GM23338 (cell line): ENCODE results near the gene EGR1. TPM values are rescaled to one million over a fixed set of nuclear protein-coding genes. Genes with fewer than 3 reads are reported as not detected.

Experiments
- ATAC-seq: fragments of 200-7000 bp; cut with Tn5 transposase; 3 replicates; pipeline ENCODE4 v1.9.1; 2020
- DNase-seq: peaks from one replicate; pipeline ENCODE4 v3.0.0-alpha.2; 2015; ENCODE audit warnings: low spot score
- H2AFZ ChIP-seq: fragments of 200-600 bp; sonication (generic); 2 replicates; pipeline ENCODE4 v1.8.0; 2016; ENCODE audit warnings: antibody characterized with exemption, mild to moderate bottlenecking, moderate library complexity
- H3F3A ChIP-seq: fragments of 200-600 bp; sonication (generic); replicated peaks from 2 replicates; pipeline ENCODE4 v1.8.0; 2017; ENCODE audit warnings: antibody characterized with exemption, mixed run types, low read depth
- H3K27ac ChIP-seq: fragments of 200-600 bp; sonication (generic); 2 replicates; pipeline ENCODE4 v1.6.1; 2016; ENCODE audit warnings: low read depth
- H3K27me3 ChIP-seq: fragments of 200-600 bp; sonication (generic); 2 replicates; pipeline ENCODE4 v1.8.0; 2016; ENCODE audit warnings: mild to moderate bottlenecking, mixed run types, moderate library complexity; ENCODE audit not compliant: insufficient read depth
- H3K36me3 ChIP-seq: fragments of 200-600 bp; sonication (generic); 2 replicates; pipeline ENCODE4 v1.8.0; 2016; ENCODE audit warnings: mild to moderate bottlenecking; ENCODE audit not compliant: insufficient read depth
- H3K4me1 ChIP-seq: fragments of 200-600 bp; sonication (generic); 2 replicates; pipeline ENCODE4 v1.8.0; 2016; ENCODE audit warnings: mild to moderate bottlenecking, moderate library complexity; ENCODE audit not compliant: insufficient read depth
- H3K4me2 ChIP-seq: fragments of 200-600 bp; sonication (generic); 2 replicates; pipeline ENCODE4 v1.7.1; 2017; ENCODE audit warnings: mixed run types
- H3K4me3 ChIP-seq: fragments of 200-600 bp; sonication (generic); 2 replicates; pipeline ENCODE4 v1.6.1; 2016; ENCODE audit warnings: mixed run types
- H3K79me2 ChIP-seq: fragments of 200-600 bp; sonication (generic); replicated peaks from 2 replicates; pipeline ENCODE4 v1.8.0; 2017; ENCODE audit warnings: mild to moderate bottlenecking; ENCODE audit not compliant: insufficient read depth
- H3K9me2 ChIP-seq: fragments of 200-600 bp; sonication (generic); 2 replicates; pipeline ENCODE4 v1.8.0; 2017; ENCODE audit not compliant: insufficient read depth
- H4K20me1 ChIP-seq: fragments of 200-600 bp; sonication (generic); replicated peaks from 2 replicates; pipeline ENCODE4 v1.8.0; 2017; ENCODE audit warnings: mild to moderate bottlenecking; ENCODE audit not compliant: insufficient read depth
- H3K27ac Mint-ChIP-seq: 2 replicates; pipeline ENCODE4 v1.8.0; 2020; ENCODE audit warnings: inconsistent platforms, mild to moderate bottlenecking, moderate library complexity, mixed read lengths
- H3K27me3 Mint-ChIP-seq: 3 replicates; pipeline ENCODE4 v1.8.0; 2022; ENCODE audit warnings: low read depth, mild to moderate bottlenecking, moderate library complexity, mixed read lengths, inconsistent platforms; ENCODE audit not compliant: insufficient read depth, poor library complexity
- H3K36me3 Mint-ChIP-seq: 3 replicates; pipeline ENCODE4 v1.8.0; 2021; ENCODE audit warnings: low read depth, mild to moderate bottlenecking, inconsistent platforms, moderate library complexity, mixed read lengths
- H3K4me1 Mint-ChIP-seq: 3 replicates; pipeline ENCODE4 v1.8.0; 2020; ENCODE audit warnings: mild to moderate bottlenecking, inconsistent platforms, mixed read lengths
- H3K4me3 Mint-ChIP-seq: 3 replicates; pipeline ENCODE4 v1.8.0; 2021; ENCODE audit warnings: moderate library complexity, mild to moderate bottlenecking, inconsistent platforms, mixed read lengths
- H3K9me3 Mint-ChIP-seq: 3 replicates; pipeline ENCODE4 v1.8.0; 2020; ENCODE audit warnings: moderate library complexity, mild to moderate bottlenecking, inconsistent platforms, mixed read lengths
- NANOG ChIP-seq: IDR thresholded peaks from 2 replicates; pipeline ENCODE4 v1.6.1; 2016; ENCODE audit warnings: antibody characterized with exemption, borderline replicate concordance
- polyA plus RNA-seq: library from polyadenylated mRNA; unstranded; fragments of >200 nt; fragmentation: Nextera tagmentation; extraction: Ambion mirVana; gene quantifications from 2 replicates; pipeline ENCODE4 v1.2.1, GENCODE V29; 2016
- total RNA-seq: library from RNA; depleted of rRNA; stranded (reverse); fragments of >200 nt; shearing (Covaris generic); gene quantifications from 2 replicates; pipeline ENCODE4 v1.2.3, GENCODE V29; 2014
- TF ChIP-seq, protein P1 (sequence below): fragments of 250-450 bp; sonication (Bioruptor Pico); IDR thresholded peaks from 2 replicates; pipeline ENCODE4 v1.5.0; 2020; ENCODE audit warnings: mild to moderate bottlenecking, moderate library complexity

The EGR1 gene
- total and polyA plus RNA-seq, 2 experiments from 2014 or later, result 13.5 to 60.3 TPM

DNA sequence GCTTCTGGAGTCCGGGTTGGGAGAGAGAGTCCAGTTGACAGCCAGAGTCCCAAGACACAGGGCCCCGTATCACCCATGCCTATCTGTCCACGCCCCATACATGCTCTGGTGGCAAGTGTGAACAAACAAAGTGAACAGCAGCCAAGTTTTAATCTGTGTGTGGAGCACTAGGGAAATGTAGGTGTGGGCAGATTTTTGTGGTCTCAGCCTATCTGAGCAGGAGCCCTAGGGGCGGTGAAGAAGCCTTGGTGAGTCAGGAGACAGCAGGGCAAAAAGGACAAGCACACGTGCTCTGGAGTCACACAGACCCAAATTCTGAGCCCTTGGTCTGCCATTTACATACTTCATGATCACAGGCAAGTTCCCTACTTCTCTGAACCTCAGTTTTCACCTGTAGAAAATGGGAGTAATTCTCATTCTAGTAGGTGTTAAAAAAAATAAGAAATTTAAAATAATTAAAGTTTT is 23.2 kb downstream of the EGR1 start:
- Mint-ChIP-seq H3K36me3 (no peaks in the 10 kb centered on the region; the same call in 2 of the 3 replicates), H3K4me3 (no peak overlapping the region)

More for the DNA sequence above, 23.2 kb downstream of the EGR1 start:
- DNase-seq, result no peak
- Histone ChIP-seq H3K36me3 (no peaks in the 10 kb centered on the region), H3K4me3 (no peak overlapping the region), H3F3A (0 out of 2 replicates have a peak, but pooled peaks cover 7% of the 10 kb centered on the region), H3K27ac (no peak overlapping the region), H4K20me1 (no peaks in the 10 kb centered on the region), H3K27me3 (peaks cover 26% of the 10 kb centered on the region), H2AFZ (no peak overlapping the region), H3K79me2 (no peaks in the 10 kb centered on the region), H3K4me2 (no peak overlapping the region), H3K9me2 (no peaks in the 10 kb centered on the region), H3K4me1 (peaks cover 7% of the 10 kb centered on the region)
- Mint-ChIP-seq H3K9me3 (no peaks in the 10 kb centered on the region; the same call in 2 of the 3 replicates), H3K27ac (no peak overlapping the region), H3K27me3 (peaks cover 34% of the 10 kb centered on the region), H3K4me1 (peaks cover 24% of the 10 kb centered on the region)
- no peak for ATAC-seq
- TF ChIP-seq, protein P1, sequence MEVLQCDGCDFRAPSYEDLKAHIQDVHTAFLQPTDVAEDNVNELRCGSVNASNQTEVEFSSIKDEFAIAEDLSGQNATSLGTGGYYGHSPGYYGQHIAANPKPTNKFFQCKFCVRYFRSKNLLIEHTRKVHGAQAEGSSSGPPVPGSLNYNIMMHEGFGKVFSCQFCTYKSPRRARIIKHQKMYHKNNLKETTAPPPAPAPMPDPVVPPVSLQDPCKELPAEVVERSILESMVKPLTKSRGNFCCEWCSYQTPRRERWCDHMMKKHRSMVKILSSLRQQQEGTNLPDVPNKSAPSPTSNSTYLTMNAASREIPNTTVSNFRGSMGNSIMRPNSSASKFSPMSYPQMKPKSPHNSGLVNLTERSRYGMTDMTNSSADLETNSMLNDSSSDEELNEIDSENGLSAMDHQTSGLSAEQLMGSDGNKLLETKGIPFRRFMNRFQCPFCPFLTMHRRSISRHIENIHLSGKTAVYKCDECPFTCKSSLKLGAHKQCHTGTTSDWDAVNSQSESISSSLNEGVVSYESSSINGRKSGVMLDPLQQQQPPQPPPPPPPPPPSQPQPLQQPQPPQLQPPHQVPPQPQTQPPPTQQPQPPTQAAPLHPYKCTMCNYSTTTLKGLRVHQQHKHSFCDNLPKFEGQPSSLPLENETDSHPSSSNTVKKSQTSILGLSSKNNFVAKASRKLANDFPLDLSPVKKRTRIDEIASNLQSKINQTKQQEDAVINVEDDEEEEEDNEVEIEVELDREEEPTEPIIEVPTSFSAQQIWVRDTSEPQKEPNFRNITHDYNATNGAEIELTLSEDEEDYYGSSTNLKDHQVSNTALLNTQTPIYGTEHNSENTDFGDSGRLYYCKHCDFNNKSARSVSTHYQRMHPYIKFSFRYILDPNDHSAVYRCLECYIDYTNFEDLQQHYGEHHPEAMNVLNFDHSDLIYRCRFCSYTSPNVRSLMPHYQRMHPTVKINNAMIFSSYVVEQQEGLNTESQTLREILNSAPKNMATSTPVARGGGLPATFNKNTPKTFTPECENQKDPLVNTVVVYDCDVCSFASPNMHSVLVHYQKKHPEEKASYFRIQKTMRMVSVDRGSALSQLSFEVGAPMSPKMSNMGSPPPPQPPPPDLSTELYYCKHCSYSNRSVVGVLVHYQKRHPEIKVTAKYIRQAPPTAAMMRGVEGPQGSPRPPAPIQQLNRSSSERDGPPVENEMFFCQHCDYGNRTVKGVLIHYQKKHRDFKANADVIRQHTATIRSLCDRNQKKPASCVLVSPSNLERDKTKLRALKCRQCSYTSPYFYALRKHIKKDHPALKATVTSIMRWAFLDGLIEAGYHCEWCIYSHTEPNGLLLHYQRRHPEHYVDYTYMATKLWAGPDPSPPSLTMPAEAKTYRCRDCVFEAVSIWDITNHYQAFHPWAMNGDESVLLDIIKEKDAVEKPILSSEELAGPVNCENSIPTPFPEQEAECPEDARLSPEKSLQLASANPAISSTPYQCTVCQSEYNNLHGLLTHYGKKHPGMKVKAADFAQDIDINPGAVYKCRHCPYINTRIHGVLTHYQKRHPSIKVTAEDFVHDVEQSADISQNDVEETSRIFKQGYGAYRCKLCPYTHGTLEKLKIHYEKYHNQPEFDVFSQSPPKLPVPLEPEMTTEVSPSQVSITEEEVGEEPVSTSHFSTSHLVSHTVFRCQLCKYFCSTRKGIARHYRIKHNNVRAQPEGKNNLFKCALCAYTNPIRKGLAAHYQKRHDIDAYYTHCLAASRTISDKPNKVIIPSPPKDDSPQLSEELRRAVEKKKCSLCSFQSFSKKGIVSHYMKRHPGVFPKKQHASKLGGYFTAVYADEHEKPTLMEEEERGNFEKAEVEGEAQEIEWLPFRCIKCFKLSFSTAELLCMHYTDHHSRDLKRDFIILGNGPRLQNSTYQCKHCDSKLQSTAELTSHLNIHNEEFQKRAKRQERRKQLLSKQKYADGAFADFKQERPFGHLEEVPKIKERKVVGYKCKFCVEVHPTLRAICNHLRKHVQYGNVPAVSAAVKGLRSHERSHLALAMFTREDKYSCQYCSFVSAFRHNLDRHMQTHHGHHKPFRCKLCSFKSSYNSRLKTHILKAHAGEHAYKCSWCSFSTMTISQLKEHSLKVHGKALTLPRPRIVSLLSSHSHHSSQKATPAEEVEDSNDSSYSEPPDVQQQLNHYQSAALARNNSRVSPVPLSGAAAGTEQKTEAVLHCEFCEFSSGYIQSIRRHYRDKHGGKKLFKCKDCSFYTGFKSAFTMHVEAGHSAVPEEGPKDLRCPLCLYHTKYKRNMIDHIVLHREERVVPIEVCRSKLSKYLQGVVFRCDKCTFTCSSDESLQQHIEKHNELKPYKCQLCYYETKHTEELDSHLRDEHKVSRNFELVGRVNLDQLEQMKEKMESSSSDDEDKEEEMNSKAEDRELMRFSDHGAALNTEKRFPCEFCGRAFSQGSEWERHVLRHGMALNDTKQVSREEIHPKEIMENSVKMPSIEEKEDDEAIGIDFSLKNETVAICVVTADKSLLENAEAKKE (CRISPR knock-in tag), result no peak
- TF ChIP-seq NANOG, result no peak
